Nephron progenitor cell (in vitro differentiated cells): Measurements from ENCODE around the gene BLNK.

Experiments used
- DNase-seq: peaks from one replicate; pipeline ENCODE4 v3.0.0; 2021
- H3K27ac Mint-ChIP-seq: 2 replicates; pipeline ENCODE4 v1.8.0; 2021; ENCODE audit warnings: mild to moderate bottlenecking, moderate library complexity, mixed read lengths
- H3K27me3 Mint-ChIP-seq: 2 replicates; pipeline ENCODE4 v1.8.0; 2021; ENCODE audit warnings: mild to moderate bottlenecking, low read depth, mixed read lengths; ENCODE audit not compliant: poor library complexity
- H3K36me3 Mint-ChIP-seq: 2 replicates; pipeline ENCODE4 v1.8.0; 2021; ENCODE audit warnings: low read depth, mixed read lengths
- H3K4me1 Mint-ChIP-seq: 2 replicates; pipeline ENCODE4 v1.8.0; 2021; ENCODE audit warnings: mixed read lengths
- H3K4me3 Mint-ChIP-seq: 2 replicates; pipeline ENCODE4 v1.8.0; 2021; ENCODE audit warnings: mild to moderate bottlenecking, moderate library complexity, mixed read lengths
- H3K9me3 Mint-ChIP-seq: 2 replicates; pipeline ENCODE4 v1.8.0; 2021; ENCODE audit warnings: mild to moderate bottlenecking, moderate library complexity, mixed read lengths
- TF ChIP-seq, protein P1 (sequence below): fragments of 200-600 bp; sonication (generic); IDR thresholded peaks from 2 replicates; pipeline ENCODE4 v1.5.0; 2021; ENCODE audit warnings: antibody characterized with exemption

The BLNK gene

DNA sequence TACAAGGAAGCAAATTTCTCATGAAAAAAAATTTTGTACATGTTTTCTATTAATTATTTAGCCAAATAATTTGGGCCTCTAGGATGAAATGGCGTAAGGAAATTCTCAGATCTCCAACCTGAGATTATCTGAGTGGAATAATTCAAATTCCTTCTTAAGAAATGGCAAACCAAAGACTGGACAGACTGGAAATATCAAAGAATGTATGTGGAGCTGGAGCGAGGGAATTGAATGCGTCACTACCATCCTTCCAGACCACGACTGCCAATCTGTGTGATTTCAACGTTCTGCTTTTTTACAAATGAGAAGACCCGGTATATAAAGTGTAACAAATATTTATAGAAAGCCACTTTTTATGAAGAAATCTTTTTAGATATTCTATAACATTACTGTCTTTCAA lies 12.4 kb upstream of the BLNK start:
- Mint-ChIP-seq H3K4me1 (peaks cover 14% of the 10 kb centered on the region), H3K27me3 (peaks cover 7% of the 10 kb centered on the region), H3K27ac (no peak overlapping the region), H3K9me3 (no peaks in the 10 kb centered on the region), H3K36me3 (no peaks in the 10 kb centered on the region), H3K4me3 (no peak overlapping the region)
- DNase-seq: no peak
- TF ChIP-seq, protein P1, sequence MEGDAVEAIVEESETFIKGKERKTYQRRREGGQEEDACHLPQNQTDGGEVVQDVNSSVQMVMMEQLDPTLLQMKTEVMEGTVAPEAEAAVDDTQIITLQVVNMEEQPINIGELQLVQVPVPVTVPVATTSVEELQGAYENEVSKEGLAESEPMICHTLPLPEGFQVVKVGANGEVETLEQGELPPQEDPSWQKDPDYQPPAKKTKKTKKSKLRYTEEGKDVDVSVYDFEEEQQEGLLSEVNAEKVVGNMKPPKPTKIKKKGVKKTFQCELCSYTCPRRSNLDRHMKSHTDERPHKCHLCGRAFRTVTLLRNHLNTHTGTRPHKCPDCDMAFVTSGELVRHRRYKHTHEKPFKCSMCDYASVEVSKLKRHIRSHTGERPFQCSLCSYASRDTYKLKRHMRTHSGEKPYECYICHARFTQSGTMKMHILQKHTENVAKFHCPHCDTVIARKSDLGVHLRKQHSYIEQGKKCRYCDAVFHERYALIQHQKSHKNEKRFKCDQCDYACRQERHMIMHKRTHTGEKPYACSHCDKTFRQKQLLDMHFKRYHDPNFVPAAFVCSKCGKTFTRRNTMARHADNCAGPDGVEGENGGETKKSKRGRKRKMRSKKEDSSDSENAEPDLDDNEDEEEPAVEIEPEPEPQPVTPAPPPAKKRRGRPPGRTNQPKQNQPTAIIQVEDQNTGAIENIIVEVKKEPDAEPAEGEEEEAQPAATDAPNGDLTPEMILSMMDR: no peak

DNA sequence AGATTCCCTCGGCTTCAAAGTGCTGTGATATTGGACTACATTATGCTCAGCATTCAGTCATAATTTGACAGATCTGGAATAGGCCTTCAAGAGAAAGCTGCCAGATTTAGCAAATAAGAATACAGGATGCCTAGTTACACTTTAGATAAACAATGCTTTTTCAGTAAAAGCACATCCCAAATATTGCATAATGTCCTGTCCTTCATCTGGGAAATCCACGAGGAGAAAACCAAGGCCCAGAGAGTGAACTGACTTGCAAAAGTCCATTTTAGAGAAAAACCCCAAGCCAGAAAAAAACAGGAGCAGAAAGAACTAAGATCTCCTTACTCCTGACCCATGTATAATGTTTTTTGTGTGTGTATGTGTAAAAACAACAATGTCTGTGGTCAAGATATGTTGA lies 12.0 kb upstream of the BLNK start:
- peaks cover 7% of the 10 kb centered on the region for H3K27me3 Mint-ChIP-seq
- TF ChIP-seq, protein P1: no peak
- no peak overlapping the region for H3K27ac Mint-ChIP-seq
- H3K4me3 Mint-ChIP-seq: no peak overlapping the region
- no peaks in the 10 kb centered on the region for H3K36me3 Mint-ChIP-seq
- H3K9me3 Mint-ChIP-seq: no peaks in the 10 kb centered on the region
- peaks cover 12% of the 10 kb centered on the region for H3K4me1 Mint-ChIP-seq
- DNase-seq: no peak

DNA sequence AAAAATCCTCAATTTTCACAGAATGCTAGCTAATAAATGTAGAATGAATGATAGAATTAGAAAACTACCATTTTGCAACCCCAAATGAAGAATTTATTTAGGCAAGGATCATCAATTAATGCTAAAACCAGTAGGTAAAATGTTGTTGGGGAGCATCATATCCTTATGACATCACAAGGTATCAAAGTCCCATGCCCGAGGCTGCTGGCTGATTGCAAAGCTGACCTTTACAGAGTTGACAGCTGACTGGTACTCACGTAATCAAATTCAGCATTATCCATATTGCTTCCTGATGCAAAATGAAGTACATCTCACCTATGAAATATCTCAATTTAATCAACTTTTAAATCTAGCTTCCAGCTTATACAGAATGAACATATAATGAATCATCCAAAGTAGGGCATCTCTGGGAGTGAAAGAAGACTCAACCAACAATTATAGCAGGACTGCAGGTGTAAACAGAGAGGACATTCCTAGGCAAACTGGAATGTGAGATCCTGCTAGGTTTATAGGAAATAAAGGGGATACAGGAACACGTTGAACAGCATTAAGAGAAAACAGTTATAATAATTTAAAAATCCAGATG lies 10.2 kb upstream of the BLNK start:
- no peaks in the 10 kb centered on the region for H3K4me1 Mint-ChIP-seq
- no peak overlapping the region for H3K4me3 Mint-ChIP-seq
- peaks cover 12% of the 10 kb centered on the region for H3K27me3 Mint-ChIP-seq
- TF ChIP-seq, protein P1: no peak
- H3K9me3 Mint-ChIP-seq: no peaks in the 10 kb centered on the region
- DNase-seq: no peak
- H3K36me3 Mint-ChIP-seq: no peaks in the 10 kb centered on the region
- no peak overlapping the region for H3K27ac Mint-ChIP-seq

DNA sequence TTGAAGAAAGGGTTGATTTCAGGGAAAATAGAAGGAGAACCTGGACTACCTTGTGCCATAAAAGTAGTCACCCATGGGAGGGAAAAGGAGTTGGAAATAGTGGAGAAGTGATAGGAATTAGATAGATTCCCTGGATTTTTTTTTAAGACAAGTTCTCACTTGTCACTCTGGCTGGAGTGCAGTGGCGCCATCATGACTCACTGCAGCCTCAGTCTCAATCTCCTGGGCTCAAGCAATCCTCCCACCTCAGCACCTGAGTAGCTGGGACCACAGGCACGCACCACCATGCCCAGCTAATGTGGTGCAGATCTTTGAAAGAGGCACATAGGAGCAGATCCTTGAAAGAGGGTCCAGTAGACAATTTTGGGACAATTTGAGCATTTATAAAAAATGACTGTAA lies 9.5 kb upstream of the BLNK start:
- TF ChIP-seq, protein P1: no peak
- Mint-ChIP-seq H3K27ac (no peak overlapping the region), H3K4me3 (no peak overlapping the region), H3K36me3 (no peaks in the 10 kb centered on the region), H3K4me1 (no peaks in the 10 kb centered on the region), H3K27me3 (peaks cover 14% of the 10 kb centered on the region), H3K9me3 (no peaks in the 10 kb centered on the region)
- DNase-seq: no peak

DNA sequence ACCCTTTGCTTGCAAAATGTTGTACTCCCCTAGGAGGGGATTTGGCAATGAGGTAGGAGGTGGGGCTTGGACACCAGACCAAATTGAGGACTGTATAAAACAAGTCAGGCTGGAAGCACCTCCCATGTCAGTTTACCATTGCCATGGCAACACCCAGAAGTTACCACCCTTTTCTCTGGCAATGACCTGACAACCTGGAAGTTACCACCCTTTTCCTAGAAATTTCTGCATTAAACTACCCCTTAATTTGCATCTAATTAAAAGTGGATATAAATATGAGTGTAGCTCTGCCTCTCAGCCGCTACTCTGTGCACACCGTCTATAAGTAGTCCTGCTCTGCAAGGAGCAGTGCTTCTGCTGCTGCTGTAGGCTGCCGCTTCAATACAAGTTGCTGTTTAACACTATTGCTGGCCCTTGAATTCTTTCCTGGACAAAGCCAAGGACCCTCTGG lies 7.8 kb upstream of the BLNK start:
- no peak overlapping the region for H3K4me3 Mint-ChIP-seq
- no peak for DNase-seq
- peaks cover 11% of the 10 kb centered on the region for H3K27me3 Mint-ChIP-seq
- TF ChIP-seq, protein P1: no peak
- no peaks in the 10 kb centered on the region for H3K4me1 Mint-ChIP-seq
- no peaks in the 10 kb centered on the region for H3K9me3 Mint-ChIP-seq
- no peaks in the 10 kb centered on the region for H3K36me3 Mint-ChIP-seq
- no peak overlapping the region for H3K27ac Mint-ChIP-seq

DNA sequence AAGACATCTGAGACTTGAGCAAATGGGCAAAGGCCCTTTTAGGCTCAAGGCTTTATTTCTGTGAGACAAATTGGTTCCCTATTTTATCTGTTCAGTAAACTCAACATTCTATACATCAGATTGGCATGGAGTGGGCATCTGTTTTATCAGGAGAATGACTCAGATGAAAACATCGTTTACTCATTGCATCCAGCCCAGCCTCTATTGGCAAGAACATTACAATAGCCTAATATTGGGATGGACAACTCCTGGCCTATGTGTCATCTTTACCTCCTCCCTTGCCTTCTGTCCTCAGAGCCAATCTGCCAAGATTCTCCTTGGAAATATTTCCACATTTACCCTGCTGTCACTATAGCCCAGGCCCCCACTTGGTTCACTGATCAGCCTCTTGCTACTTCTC lies 5.5 kb upstream of the BLNK start:
- Mint-ChIP-seq H3K27ac (no peak overlapping the region), H3K36me3 (no peaks in the 10 kb centered on the region)

More for the DNA sequence above, 5.5 kb upstream of the BLNK start:
- TF ChIP-seq, protein P1: no peak
- Mint-ChIP-seq H3K9me3 (no peaks in the 10 kb centered on the region), H3K27me3 (peaks cover 7% of the 10 kb centered on the region), H3K4me1 (no peaks in the 10 kb centered on the region), H3K4me3 (no peak overlapping the region)
- DNase-seq: no peak
